PC-3 (cell line): ENCODE data around the gene RALGAPA1.

Experiments
- EZH2 ChIP-seq: fragments of 300-600 bp; sonication (generic); IDR thresholded peaks from one replicate; pipeline ENCODE4 v1.6.1; 2017; ENCODE audit warnings: antibody characterized with exemption, mild to moderate bottlenecking, low read length; ENCODE audit not compliant: unreplicated experiment
- EZH2phosphoT487 ChIP-seq: fragments of 300-600 bp; sonication (generic); IDR thresholded peaks from 2 replicates; pipeline ENCODE4 v1.6.1; 2018; ENCODE audit warnings: mild to moderate bottlenecking, antibody characterized with exemption, low read length, borderline replicate concordance
- TF ChIP-seq, protein P1 (sequence below): fragments of 300-600 bp; sonication (generic); conservative IDR thresholded peaks from 2 replicates; pipeline ENCODE4 v1.5.1; 2017; ENCODE audit warnings: antibody characterized with exemption, low read depth, mild to moderate bottlenecking, low read length

DNA sequence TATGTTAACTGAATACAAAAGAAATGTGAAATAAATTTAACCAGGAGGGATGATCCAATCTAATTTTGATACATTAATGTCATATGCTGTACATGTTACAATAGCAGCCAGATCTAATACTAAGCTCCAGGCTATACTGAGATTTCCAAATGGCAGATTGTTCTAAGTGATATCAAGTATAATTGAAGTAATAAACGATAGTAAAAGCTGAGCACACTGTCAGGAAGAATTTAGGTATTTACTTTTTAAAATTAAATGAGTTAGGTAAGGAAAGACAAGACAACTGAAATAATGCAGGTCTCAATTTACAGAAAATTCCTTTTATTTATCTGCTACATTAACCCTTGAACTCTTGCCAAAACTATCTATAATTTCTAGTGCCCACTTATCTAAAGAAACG is 235.2 kb downstream of the RALGAPA1 start:
- TF ChIP-seq, protein P1, sequence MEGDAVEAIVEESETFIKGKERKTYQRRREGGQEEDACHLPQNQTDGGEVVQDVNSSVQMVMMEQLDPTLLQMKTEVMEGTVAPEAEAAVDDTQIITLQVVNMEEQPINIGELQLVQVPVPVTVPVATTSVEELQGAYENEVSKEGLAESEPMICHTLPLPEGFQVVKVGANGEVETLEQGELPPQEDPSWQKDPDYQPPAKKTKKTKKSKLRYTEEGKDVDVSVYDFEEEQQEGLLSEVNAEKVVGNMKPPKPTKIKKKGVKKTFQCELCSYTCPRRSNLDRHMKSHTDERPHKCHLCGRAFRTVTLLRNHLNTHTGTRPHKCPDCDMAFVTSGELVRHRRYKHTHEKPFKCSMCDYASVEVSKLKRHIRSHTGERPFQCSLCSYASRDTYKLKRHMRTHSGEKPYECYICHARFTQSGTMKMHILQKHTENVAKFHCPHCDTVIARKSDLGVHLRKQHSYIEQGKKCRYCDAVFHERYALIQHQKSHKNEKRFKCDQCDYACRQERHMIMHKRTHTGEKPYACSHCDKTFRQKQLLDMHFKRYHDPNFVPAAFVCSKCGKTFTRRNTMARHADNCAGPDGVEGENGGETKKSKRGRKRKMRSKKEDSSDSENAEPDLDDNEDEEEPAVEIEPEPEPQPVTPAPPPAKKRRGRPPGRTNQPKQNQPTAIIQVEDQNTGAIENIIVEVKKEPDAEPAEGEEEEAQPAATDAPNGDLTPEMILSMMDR, result no peak
- TF ChIP-seq EZH2, result no peak
- no peak for TF ChIP-seq EZH2phosphoT487
